Mucosa of descending colon (tissue), 3 donors: Measurements from ENCODE around the gene DNAH8. TPM values are rescaled to one million over a fixed set of nuclear protein-coding genes. Genes with fewer than 3 reads are reported as not detected.

ENCODE experiments used
- ATAC-seq: fragments of 200-7000 bp; cut with Tn5 transposase; one replicate; pipeline ENCODE4 v1.9.1; 2020; ENCODE audit warnings: mild to moderate bottlenecking, moderate library complexity
- DNase-seq, 3 donors: peaks; one replicate each; pipeline ENCODE4 v3.0.0-alpha.2; 2020
- H3K36me3 ChIP-seq: fragments of 200-600 bp; one replicate; pipeline ENCODE4 v1.8.0; 2021; ENCODE audit warnings: low read depth, mild to moderate bottlenecking
- H3K4me1 ChIP-seq: fragments of 200-600 bp; one replicate; pipeline ENCODE4 v1.8.0; 2021; ENCODE audit warnings: low read depth, mild to moderate bottlenecking
- H3K4me3 ChIP-seq: fragments of 200-600 bp; one replicate; pipeline ENCODE4 v1.8.0; 2021; ENCODE audit warnings: mild to moderate bottlenecking
- H3K9me3 ChIP-seq: fragments of 200-600 bp; one replicate; pipeline ENCODE4 v1.8.0; 2021; ENCODE audit warnings: mild to moderate bottlenecking
- intact Hi-C, 2 donors: fragments of 100-400 bp; cut with DNase I in 1 of 2; cut with micrococcal nuclease in 1 of 2; formaldehyde crosslinking; loops; one replicate each; pipeline versions ENCODE4 v1.11.0 to v1.11.1; 2022; cut with DNase I, micrococcal nuclease
- total RNA-seq, 3 donors: library from RNA; stranded (reverse); fragmentation: NEBNext Ultra II Directional in 2 of 3; extraction: Animal tissue kit (Norgen Biotek cat#: 25700) in 2 of 3; gene quantifications; one replicate each; pipeline versions ENCODE4 v1.2.1 to v1.2.4, GENCODE V29; 2021 to 2023
- TF ChIP-seq, protein P1 (sequence below): fragments of 200-600 bp; IDR thresholded peaks from one replicate; pipeline ENCODE4 v1.8.0; 2022; ENCODE audit warnings: antibody characterized with exemption, mild to moderate bottlenecking
- donor health status: DM: no; HTN: no; CAD: no; lungs with moderate emphysema.
- donor health status: DM: no; HTN: no; CAD: no.
- donor health status: DM: no; HTN: yes; CAD: no.

The DNAH8 gene
- total RNA-seq, 3 donors from 2014 or later = 0.03 TPM; not detected in 1

DNA sequence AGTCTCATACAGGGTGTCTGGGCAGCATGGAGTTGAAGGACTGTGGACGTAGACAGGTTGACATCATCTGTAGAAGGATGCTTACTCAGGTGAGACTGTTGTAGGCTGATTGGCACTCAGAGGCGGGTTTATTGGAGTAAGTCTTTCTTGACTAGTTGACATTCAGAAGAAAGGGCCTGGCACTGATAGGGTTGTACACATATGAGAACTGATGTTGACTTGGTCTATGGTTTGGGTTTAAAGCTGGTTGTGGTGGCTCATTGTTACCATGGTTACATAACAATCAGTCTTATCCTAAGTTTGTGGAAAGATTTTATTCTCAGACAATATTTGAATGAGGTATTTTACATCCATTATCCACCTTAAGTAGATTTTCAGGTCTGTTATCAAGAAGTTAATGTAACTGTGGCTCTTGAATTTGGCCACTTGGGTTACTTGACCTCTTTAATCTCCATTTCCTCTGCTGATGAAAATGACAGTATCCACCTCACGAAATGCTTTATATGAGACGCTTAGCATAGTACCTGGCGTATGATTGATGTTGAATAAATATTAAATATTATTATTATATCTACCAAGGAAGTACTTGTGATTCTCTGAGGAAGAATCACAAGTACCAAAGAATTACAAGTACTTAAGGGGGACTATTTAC, 109.3 kb downstream of the DNAH8 start:
- intact Hi-C loops = no loop called here
- ATAC-seq = no peak
- DNase-seq = no peak

DNA sequence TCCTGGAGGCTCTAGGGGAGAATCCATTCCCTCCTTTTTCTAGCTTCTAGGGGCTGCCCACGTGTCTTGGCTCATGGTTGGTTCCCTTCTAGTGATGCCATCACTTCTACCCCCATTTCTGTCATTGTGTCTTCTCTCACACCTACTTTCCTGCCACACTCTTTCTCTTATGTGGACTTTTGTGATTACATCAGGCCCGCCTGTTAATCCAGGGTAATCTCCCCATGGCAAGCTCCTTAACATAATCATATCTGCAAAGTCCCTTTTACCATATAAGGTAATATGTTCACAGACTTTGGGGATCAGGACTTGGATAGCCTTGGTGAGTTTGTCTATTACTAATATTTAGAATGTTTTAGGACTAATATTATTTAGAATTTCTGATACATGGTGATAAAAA, 111.9 kb downstream of the DNAH8 start:
- ATAC-seq = no peak
- TF ChIP-seq, protein P1, sequence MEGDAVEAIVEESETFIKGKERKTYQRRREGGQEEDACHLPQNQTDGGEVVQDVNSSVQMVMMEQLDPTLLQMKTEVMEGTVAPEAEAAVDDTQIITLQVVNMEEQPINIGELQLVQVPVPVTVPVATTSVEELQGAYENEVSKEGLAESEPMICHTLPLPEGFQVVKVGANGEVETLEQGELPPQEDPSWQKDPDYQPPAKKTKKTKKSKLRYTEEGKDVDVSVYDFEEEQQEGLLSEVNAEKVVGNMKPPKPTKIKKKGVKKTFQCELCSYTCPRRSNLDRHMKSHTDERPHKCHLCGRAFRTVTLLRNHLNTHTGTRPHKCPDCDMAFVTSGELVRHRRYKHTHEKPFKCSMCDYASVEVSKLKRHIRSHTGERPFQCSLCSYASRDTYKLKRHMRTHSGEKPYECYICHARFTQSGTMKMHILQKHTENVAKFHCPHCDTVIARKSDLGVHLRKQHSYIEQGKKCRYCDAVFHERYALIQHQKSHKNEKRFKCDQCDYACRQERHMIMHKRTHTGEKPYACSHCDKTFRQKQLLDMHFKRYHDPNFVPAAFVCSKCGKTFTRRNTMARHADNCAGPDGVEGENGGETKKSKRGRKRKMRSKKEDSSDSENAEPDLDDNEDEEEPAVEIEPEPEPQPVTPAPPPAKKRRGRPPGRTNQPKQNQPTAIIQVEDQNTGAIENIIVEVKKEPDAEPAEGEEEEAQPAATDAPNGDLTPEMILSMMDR = no peak
- no peak for DNase-seq
- Histone ChIP-seq H3K9me3 (no peaks in the 10 kb centered on the region), H3K4me1 (no peaks in the 10 kb centered on the region), H3K36me3 (no peaks in the 10 kb centered on the region), H3K4me3 (no peak overlapping the region)
- intact Hi-C loops = no loop called here

More for the DNA sequence above, 109.3 kb downstream of the DNAH8 start:
- Histone ChIP-seq H3K36me3 (no peaks in the 10 kb centered on the region), H3K4me3 (no peak overlapping the region), H3K4me1 (no peaks in the 10 kb centered on the region), H3K9me3 (no peaks in the 10 kb centered on the region)
- TF ChIP-seq, protein P1 = no peak

DNA sequence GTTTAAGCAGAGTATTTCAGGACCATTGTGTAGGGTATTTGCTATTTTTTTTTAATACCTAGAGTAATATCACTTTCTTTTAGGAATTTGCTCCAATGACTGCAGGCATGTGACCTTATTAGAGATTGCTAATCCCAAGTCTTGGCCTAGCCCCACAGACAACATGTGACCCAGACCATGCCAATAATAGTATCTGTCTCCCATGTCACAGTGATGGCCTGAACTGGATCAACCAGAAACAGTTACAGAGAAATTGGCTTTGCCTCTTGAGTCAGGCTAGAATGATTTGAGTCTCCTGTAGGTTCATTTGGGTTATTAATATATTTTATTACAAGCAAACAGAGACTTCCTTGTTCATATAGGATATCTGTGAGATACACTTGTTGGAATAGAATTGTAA, 116.8 kb downstream of the DNAH8 start:
- Histone ChIP-seq H3K4me1 (no peaks in the 10 kb centered on the region), H3K9me3 (no peaks in the 10 kb centered on the region), H3K4me3 (no peak overlapping the region), H3K36me3 (no peaks in the 10 kb centered on the region)
- TF ChIP-seq, protein P1 = no peak
- intact Hi-C loops = no loop called here
- ATAC-seq (no peak), DNase-seq (no peak)

DNA sequence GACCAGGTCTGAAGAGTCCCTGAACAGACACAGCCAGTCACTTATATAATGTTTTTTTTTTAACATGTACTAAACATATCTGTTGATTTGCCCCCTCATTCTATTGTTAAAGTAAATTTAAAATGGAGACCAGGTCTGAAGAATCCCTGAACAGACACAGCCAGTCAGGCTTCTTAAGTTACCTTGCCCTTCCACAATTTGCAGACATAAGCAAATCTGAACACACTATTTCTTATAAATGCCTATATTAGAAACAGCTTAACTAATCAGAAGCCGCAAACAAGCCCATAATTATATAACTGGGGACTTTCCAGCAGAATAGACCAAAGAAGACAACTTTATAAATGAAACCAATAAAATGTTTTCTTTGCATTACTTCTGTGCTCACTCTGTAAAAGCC, 118.2 kb downstream of the DNAH8 start:
- TF ChIP-seq, protein P1 = no peak
- ATAC-seq (no peak), DNase-seq (no peak)
- no peaks in the 10 kb centered on the region for H3K4me1 ChIP-seq
- no peaks in the 10 kb centered on the region for H3K9me3 ChIP-seq
- intact Hi-C loops = no loop called here
- H3K36me3 ChIP-seq = no peaks in the 10 kb centered on the region
- no peak overlapping the region for H3K4me3 ChIP-seq

DNA sequence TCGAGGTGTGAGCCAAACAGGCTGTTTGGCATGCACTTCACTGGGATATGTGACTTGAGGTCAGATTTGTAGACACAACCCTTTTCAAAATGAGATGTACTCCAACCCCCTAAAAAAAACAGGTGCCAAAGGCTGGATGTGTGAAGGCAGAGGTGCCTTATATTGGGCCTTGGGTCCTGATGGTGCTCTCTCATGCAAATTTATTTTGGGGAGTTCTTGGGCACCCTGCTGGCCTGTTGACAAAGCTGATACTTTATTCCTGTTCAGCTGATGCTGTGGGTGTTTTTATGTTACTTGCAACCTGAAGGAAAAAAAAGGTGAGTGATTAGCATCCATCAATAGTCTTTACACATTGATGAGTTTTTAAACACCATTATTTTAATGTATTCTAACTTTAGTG, 121.5 kb downstream of the DNAH8 start:
- intact Hi-C loops = no loop called here
- no peaks in the 10 kb centered on the region for H3K36me3 ChIP-seq
- ATAC-seq = no peak
- TF ChIP-seq, protein P1 = no peak
- no peaks in the 10 kb centered on the region for H3K4me1 ChIP-seq
- H3K9me3 ChIP-seq = no peaks in the 10 kb centered on the region
- no peak overlapping the region for H3K4me3 ChIP-seq
- DNase-seq = no peak

DNA sequence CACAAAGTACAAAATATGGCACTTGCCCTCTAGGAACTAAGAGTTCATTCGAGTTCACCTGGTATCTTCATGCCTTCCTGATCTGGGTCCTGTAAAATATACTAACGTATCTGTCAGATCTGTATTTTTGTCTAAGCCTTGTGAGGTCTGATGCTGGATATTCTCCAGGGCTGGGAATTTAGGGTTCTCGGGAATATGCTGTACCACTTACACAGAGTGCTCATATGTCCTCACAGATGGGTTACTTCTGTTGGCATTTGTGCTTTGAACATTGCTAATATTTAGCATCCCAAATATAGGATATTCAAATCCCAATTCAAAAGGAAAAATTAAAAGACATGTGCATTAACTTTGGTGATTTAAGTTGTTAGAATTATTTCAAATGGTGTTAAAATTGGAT, 122.0 kb downstream of the DNAH8 start:
- no peak for DNase-seq
- Histone ChIP-seq H3K4me3 (no peak overlapping the region), H3K9me3 (no peaks in the 10 kb centered on the region), H3K36me3 (no peaks in the 10 kb centered on the region), H3K4me1 (no peaks in the 10 kb centered on the region)
- TF ChIP-seq, protein P1 = no peak
- no peak for ATAC-seq
- intact Hi-C loops = no loop called here
